GM12878 (cell line): Measurements from ENCODE around the gene LAMB4.

Source experiments
- HCFC1 ChIP-seq: fragments of 150-350 bp; IDR thresholded peaks from 2 replicates; pipeline ENCODE4 v1.6.1; 2014; ENCODE audit warnings: low read length
- MXI1 ChIP-seq: fragments of 150-350 bp; IDR thresholded peaks from 2 replicates; pipeline ENCODE4 v1.6.1; 2011; ENCODE audit warnings: low read depth, mild to moderate bottlenecking, inconsistent platforms, low read length, improper control_type of control experiment
- POLR2A ChIP-seq: IDR thresholded peaks from 2 replicates; pipeline ENCODE4 v1.6.1; 2011; ENCODE audit warnings: low read depth, mild to moderate bottlenecking, low read length
- TF ChIP-seq, protein P1 (sequence below): IDR thresholded peaks from 2 replicates; pipeline ENCODE4 v1.6.1; 2011; ENCODE audit warnings: low read depth, mild to moderate bottlenecking, low read length, moderate library complexity, borderline replicate concordance; ENCODE audit errors: extremely low read depth

DNA sequence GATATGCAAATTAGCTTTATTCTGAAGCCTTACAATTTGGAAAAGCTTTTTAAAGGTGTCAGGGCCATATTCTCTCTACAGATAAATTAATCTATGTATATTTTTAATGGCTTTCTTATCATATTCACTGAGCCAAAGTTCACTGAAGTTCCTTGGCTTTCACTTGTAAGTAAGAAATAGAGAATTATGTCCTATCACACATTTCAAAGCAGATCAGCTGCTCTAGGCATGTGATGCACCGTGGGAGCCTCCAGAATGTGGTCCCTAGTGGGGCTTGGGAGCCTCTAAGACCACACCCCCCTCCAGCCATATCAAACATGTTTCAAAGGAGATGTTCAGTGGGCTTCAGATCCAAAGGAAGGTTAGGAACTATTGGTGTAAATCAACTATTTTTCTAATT, 51.5 kb downstream of the LAMB4 start:
- TF ChIP-seq, protein P1, sequence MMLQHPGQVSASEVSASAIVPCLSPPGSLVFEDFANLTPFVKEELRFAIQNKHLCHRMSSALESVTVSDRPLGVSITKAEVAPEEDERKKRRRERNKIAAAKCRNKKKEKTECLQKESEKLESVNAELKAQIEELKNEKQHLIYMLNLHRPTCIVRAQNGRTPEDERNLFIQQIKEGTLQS = no peak
- TF ChIP-seq HCFC1 = no peak
- TF ChIP-seq POLR2A = no peak
- no peak for TF ChIP-seq MXI1
